MG63 (cell line): Measurements from ENCODE around the gene SNHG17. TPM values are rescaled to one million over a fixed set of nuclear protein-coding genes. Genes with fewer than 3 reads are reported as not detected.
A peak's percentile ranks its signal among the peaks of the same experiment; 100 is the strongest.
"Not testable (repeated sequence)": the region's sequence is repeated elsewhere in the genome, so short reads cannot be mapped to it uniquely, and the experiment has no call there.

ENCODE experiments used
- DNase-seq: peaks from one replicate; pipeline ENCODE4 v3.0.0-alpha.2; 2020
- H3K27me3 ChIP-seq: fragments of 250-450 bp; sonication (Bioruptor Pico); 2 replicates; pipeline ENCODE4 v1.5.1; 2020; ENCODE audit warnings: mild to moderate bottlenecking, moderate library complexity
- H3K36me3 ChIP-seq: fragments of 250-450 bp; sonication (Bioruptor Pico); 2 replicates; pipeline ENCODE4 v1.5.1; 2020; ENCODE audit warnings: mild to moderate bottlenecking, moderate library complexity
- H3K4me3 ChIP-seq: fragments of 250-450 bp; sonication (Bioruptor Pico); 2 replicates; pipeline ENCODE4 v1.5.1; 2020; ENCODE audit warnings: mild to moderate bottlenecking, moderate library complexity
- H3K9me3 ChIP-seq: fragments of 250-450 bp; sonication (Bioruptor Pico); 2 replicates; pipeline ENCODE4 v1.5.1; 2020; ENCODE audit warnings: mild to moderate bottlenecking, moderate library complexity
- total RNA-seq: library from RNA; depleted of rRNA; stranded (reverse); fragments of >200 nt; shearing (Covaris generic); gene quantifications from 2 replicates; pipeline ENCODE4 v1.2.3, GENCODE V29; 2014; ENCODE audit warnings: low replicate concordance

SNHG17 gene
- total RNA-seq, 1 experiment from 2014 or later, result 38.6 TPM

- Histone ChIP-seq H3K36me3 (peaks cover 77% of the 10 kb centered on the region), H3K9me3 (no peaks in the 10 kb centered on the region), H3K27me3 (no peaks in the 10 kb centered on the region), H3K4me3 (peak overlapping the region; percentile 76)
- no peak for DNase-seq
Observed at GRCh38 chr20:38432292-38432691, 2.8 kb downstream of the SNHG17 start.

GRCh38 chr20:38430679-38431325, 4.3 kb downstream of the SNHG17 start:
- peak; percentile 55 for DNase-seq
- no peaks in the 10 kb centered on the region for H3K9me3 ChIP-seq
- H3K4me3 ChIP-seq, result no peak overlapping the region
- H3K27me3 ChIP-seq, result no peaks in the 10 kb centered on the region
- peaks cover 92% of the 10 kb centered on the region for H3K36me3 ChIP-seq

- no peak overlapping the region for H3K4me3 ChIP-seq
- DNase-seq, result no peak
- H3K9me3 ChIP-seq, result no peaks in the 10 kb centered on the region
- peaks cover 100% of the 10 kb centered on the region for H3K36me3 ChIP-seq
- no peaks in the 10 kb centered on the region for H3K27me3 ChIP-seq
Observed at GRCh38 chr20:38429301-38429700, 5.8 kb downstream of the SNHG17 start.

- no peaks in the 10 kb centered on the region for H3K27me3 ChIP-seq
- H3K4me3 ChIP-seq, result no peak overlapping the region
- H3K9me3 ChIP-seq, result no peaks in the 10 kb centered on the region
- DNase-seq, result no peak
- H3K36me3 ChIP-seq, result peaks cover 100% of the 10 kb centered on the region
Observed at GRCh38 chr20:38428800-38429199, 6.3 kb downstream of the SNHG17 start.

- no peak for DNase-seq
- Histone ChIP-seq H3K27me3 (no peaks in the 10 kb centered on the region), H3K36me3 (peaks cover 100% of the 10 kb centered on the region), H3K4me3 (no peak overlapping the region), H3K9me3 (no peaks in the 10 kb centered on the region)
Observed at GRCh38 chr20:38427655-38428023, 7.5 kb downstream of the SNHG17 start.

- Histone ChIP-seq H3K27me3 (no peaks in the 10 kb centered on the region), H3K9me3 (no peaks in the 10 kb centered on the region), H3K4me3 (no peak overlapping the region), H3K36me3 (peaks cover 100% of the 10 kb centered on the region)
- peak; percentile 88 for DNase-seq
Observed at GRCh38 chr20:38426006-38426897, 8.9 kb downstream of the SNHG17 start.

- H3K9me3 ChIP-seq, result no peaks in the 10 kb centered on the region
- H3K36me3 ChIP-seq, result peaks cover 100% of the 10 kb centered on the region
- no peak overlapping the region for H3K4me3 ChIP-seq
- H3K27me3 ChIP-seq, result no peaks in the 10 kb centered on the region
- no peak for DNase-seq
Observed at GRCh38 chr20:38424401-38424800, 10.7 kb downstream of the SNHG17 start.

- Histone ChIP-seq H3K36me3 (peaks cover 100% of the 10 kb centered on the region), H3K4me3 (no peak overlapping the region), H3K27me3 (no peaks in the 10 kb centered on the region), H3K9me3 (no peaks in the 10 kb centered on the region)
- DNase-seq, result no peak
Observed at GRCh38 chr20:38423541-38423940, 11.6 kb downstream of the SNHG17 start.

- no peak for DNase-seq
- H3K4me3 ChIP-seq, result no peak overlapping the region
- H3K27me3 ChIP-seq, result no peaks in the 10 kb centered on the region
- H3K9me3 ChIP-seq, result no peaks in the 10 kb centered on the region
- peaks cover 100% of the 10 kb centered on the region for H3K36me3 ChIP-seq
Observed at GRCh38 chr20:38421915-38422314, 13.2 kb downstream of the SNHG17 start.

- H3K9me3 ChIP-seq, result no peaks in the 10 kb centered on the region
- DNase-seq, result no peak
- H3K36me3 ChIP-seq, result peaks cover 98% of the 10 kb centered on the region
- no peak overlapping the region for H3K4me3 ChIP-seq
- no peaks in the 10 kb centered on the region for H3K27me3 ChIP-seq
Observed at GRCh38 chr20:38420388-38421085, 14.6 kb downstream of the SNHG17 start.

GRCh38 chr20:38418509-38419204, 16.5 kb downstream of the SNHG17 start:
- no peak overlapping the region for H3K4me3 ChIP-seq
- peak; percentile 85 for DNase-seq
- H3K36me3 ChIP-seq, result peaks cover 98% of the 10 kb centered on the region
- no peaks in the 10 kb centered on the region for H3K27me3 ChIP-seq
- no peaks in the 10 kb centered on the region for H3K9me3 ChIP-seq

- H3K27me3 ChIP-seq, result no peaks in the 10 kb centered on the region
- DNase-seq, result no peak
- no peaks in the 10 kb centered on the region; the same call in 1 of the 2 replicates for H3K9me3 ChIP-seq
- H3K4me3 ChIP-seq, result no peak overlapping the region
- peaks cover 93% of the 10 kb centered on the region for H3K36me3 ChIP-seq
Observed at GRCh38 chr20:38414769-38415450, 20.2 kb downstream of the SNHG17 start.

GRCh38 chr20:38412877-38413577, 22.1 kb downstream of the SNHG17 start:
- H3K4me3 ChIP-seq, result no peak overlapping the region
- H3K36me3 ChIP-seq, result peaks cover 87% of the 10 kb centered on the region
- no peaks in the 10 kb centered on the region for H3K27me3 ChIP-seq
- no peaks in the 10 kb centered on the region; the same call in 1 of the 2 replicates for H3K9me3 ChIP-seq
- DNase-seq, result no peak

- not testable (repeated sequence) for H3K9me3 ChIP-seq, H3K4me3 ChIP-seq, DNase-seq
Observed at GRCh38 chr20:38407822-38408221, 27.3 kb downstream of the SNHG17 start.

GRCh38 chr20:38407321-38407720, 27.8 kb downstream of the SNHG17 start:
- no peaks in the 10 kb centered on the region for H3K27me3 ChIP-seq
- peaks cover 7% of the 10 kb centered on the region for H3K9me3 ChIP-seq
- peaks cover 32% of the 10 kb centered on the region for H3K36me3 ChIP-seq
- H3K4me3 ChIP-seq, result no peak overlapping the region
- DNase-seq, result no peak

More at GRCh38 chr20:38407822-38408221, 27.3 kb downstream of the SNHG17 start:
- H3K36me3 ChIP-seq, result peaks cover 37% of the 10 kb centered on the region
- not testable (repeated sequence) for H3K27me3 ChIP-seq

GRCh38 chr20:38406476-38406875, 28.7 kb downstream of the SNHG17 start:
- no peak for DNase-seq
- Histone ChIP-seq H3K36me3 (peaks cover 23% of the 10 kb centered on the region), H3K4me3 (no peak overlapping the region), H3K27me3 (no peaks in the 10 kb centered on the region), H3K9me3 (peaks cover 7% of the 10 kb centered on the region; the same call in 1 of the 2 replicates)
